Stimulated activated naive B cell treated with anti-CD40 and anti-IgM and Interleukin-4, amounts not matched to agents 10 μg/mL and 1 μg/mL and 100 μg/mL, for 72 hours (primary cell): ENCODE results near the gene INCENP.
A peak's percentile ranks its signal among the peaks of the same experiment; 100 is the strongest.

ENCODE experiments used
- ATAC-seq, 2 donors: fragments of 150-1000 bp; cut with Tn5 transposase; replicated peaks; 2 replicates each; pipeline ENCODE4 v1.10.0; 2021; ENCODE audit warnings: moderate library complexity in 1 of 2
- DNase-seq: peaks from one replicate; pipeline ENCODE4 v3.0.0; 2021
- H3K27ac Mint-ChIP-seq: one replicate; pipeline ENCODE4 v1.8.0; 2022; ENCODE audit warnings: mild to moderate bottlenecking, mixed read lengths
- H3K27me3 Mint-ChIP-seq, 2 donors: one replicate each; pipeline ENCODE4 v1.8.0; 2022; ENCODE audit warnings: mixed read lengths in 2 of 2
- H3K36me3 Mint-ChIP-seq, 2 donors: one replicate each; pipeline ENCODE4 v1.8.0; 2022; ENCODE audit warnings: mixed read lengths in 2 of 2, mild to moderate bottlenecking in 1 of 2
- H3K4me1 Mint-ChIP-seq, 2 donors: one replicate each; pipeline ENCODE4 v1.8.0; 2022; ENCODE audit warnings: mixed read lengths in 2 of 2, mild to moderate bottlenecking in 1 of 2
- H3K4me3 Mint-ChIP-seq, 2 donors: one replicate each; pipeline ENCODE4 v1.8.0; 2022; ENCODE audit warnings: mild to moderate bottlenecking in 2 of 2, mixed read lengths in 2 of 2, moderate library complexity in 1 of 2
- H3K9me3 Mint-ChIP-seq, 2 donors: one replicate each; pipeline ENCODE4 v1.8.0; 2022; ENCODE audit warnings: mixed read lengths in 2 of 2, mild to moderate bottlenecking in 1 of 2

INCENP gene

GRCh38 chr11:62152245-62153086 is 28.7 kb downstream of the INCENP start:
- DNase-seq = no peak
- Mint-ChIP-seq H3K27me3 (no peaks in the 10 kb centered on the region), H3K4me1 (no peaks in the 10 kb centered on the region), H3K27ac (no peak overlapping the region), H3K36me3 (peaks cover 30 to 33% of the 10 kb centered on the region in 2 donors), H3K9me3 (no peaks in the 10 kb centered on the region), H3K4me3 (no peak overlapping the region)
- ATAC-seq = no peak

- DNase-seq (no peak), ATAC-seq (no peak)
- Mint-ChIP-seq H3K9me3 (no peaks in the 10 kb centered on the region), H3K27me3 (no peaks in the 10 kb centered on the region), H3K36me3 (peaks cover 26 to 27% of the 10 kb centered on the region in 2 donors), H3K4me3 (no peak overlapping the region), H3K4me1 (no peaks in the 10 kb centered on the region), H3K27ac (no peak overlapping the region)
Measured at GRCh38 chr11:62153087-62153395, 29.2 kb downstream of the INCENP start.

GRCh38 chr11:62153617-62154016 is 29.8 kb downstream of the INCENP start:
- Mint-ChIP-seq H3K4me1 (no peaks in the 10 kb centered on the region), H3K9me3 (no peaks in the 10 kb centered on the region), H3K4me3 (no peak overlapping the region), H3K27ac (no peak overlapping the region), H3K36me3 (peaks cover 23 to 27% of the 10 kb centered on the region in 2 donors), H3K27me3 (no peaks in the 10 kb centered on the region)
- ATAC-seq (no peak), DNase-seq (no peak)

GRCh38 chr11:62157603-62158002 is 33.8 kb downstream of the INCENP start:
- ATAC-seq (no peak), DNase-seq (no peak)
- Mint-ChIP-seq H3K9me3 (peaks cover 0 to 5% of the 10 kb centered on the region in 2 donors), H3K4me3 (peak overlapping the region in 1 of 2 donors; percentile 8), H3K27me3 (peaks cover 18% of the 10 kb centered on the region in 2 donors), H3K4me1 (no peaks in the 10 kb centered on the region), H3K27ac (no peak overlapping the region), H3K36me3 (peaks cover 0 to 10% of the 10 kb centered on the region in 2 donors)

GRCh38 chr11:62166371-62166770 is 42.6 kb downstream of the INCENP start:
- Mint-ChIP-seq H3K9me3 (peaks cover 0 to under 1% of the 10 kb centered on the region in 2 donors), H3K27me3 (peaks cover 43 to 48% of the 10 kb centered on the region in 2 donors), H3K4me1 (peaks cover 2% of the 10 kb centered on the region in 2 donors), H3K36me3 (no peaks in the 10 kb centered on the region), H3K4me3 (no peak overlapping the region), H3K27ac (no peak overlapping the region)
- DNase-seq = no peak
- ATAC-seq = no peak

- H3K4me1 Mint-ChIP-seq = peaks cover 4 to 6% of the 10 kb centered on the region in 2 donors
- no peak overlapping the region for H3K4me3 Mint-ChIP-seq
- ATAC-seq (no peak), DNase-seq (no peak)
- H3K9me3 Mint-ChIP-seq = no peaks in the 10 kb centered on the region
- H3K36me3 Mint-ChIP-seq = no peaks in the 10 kb centered on the region
- peaks cover 58 to 65% of the 10 kb centered on the region in 2 donors for H3K27me3 Mint-ChIP-seq
- H3K27ac Mint-ChIP-seq = no peak overlapping the region
Measured at GRCh38 chr11:62169448-62169847, 45.6 kb downstream of the INCENP start.

GRCh38 chr11:62169935-62170334 is 46.1 kb downstream of the INCENP start:
- Mint-ChIP-seq H3K27me3 (peaks cover 58 to 68% of the 10 kb centered on the region in 2 donors), H3K4me1 (peaks cover 4 to 6% of the 10 kb centered on the region in 2 donors), H3K4me3 (no peak overlapping the region), H3K27ac (no peak overlapping the region), H3K9me3 (no peaks in the 10 kb centered on the region), H3K36me3 (no peaks in the 10 kb centered on the region)
- DNase-seq (no peak), ATAC-seq (no peak)

GRCh38 chr11:62171261-62171723 is 47.5 kb downstream of the INCENP start:
- Mint-ChIP-seq H3K27me3 (peaks cover 61 to 62% of the 10 kb centered on the region in 2 donors), H3K36me3 (no peaks in the 10 kb centered on the region), H3K4me1 (peaks cover 4 to 6% of the 10 kb centered on the region in 2 donors), H3K4me3 (no peak overlapping the region), H3K27ac (no peak overlapping the region), H3K9me3 (no peaks in the 10 kb centered on the region)
- DNase-seq (peak; percentile 54), ATAC-seq (peak; percentile 69 to 81)

- ATAC-seq = no peak
- Mint-ChIP-seq H3K9me3 (no peaks in the 10 kb centered on the region), H3K27me3 (peaks cover 57 to 69% of the 10 kb centered on the region in 2 donors), H3K36me3 (no peaks in the 10 kb centered on the region), H3K4me1 (peaks cover 4 to 6% of the 10 kb centered on the region in 2 donors), H3K4me3 (no peak overlapping the region), H3K27ac (no peak overlapping the region)
- DNase-seq = no peak
Measured at GRCh38 chr11:62172294-62172693, 48.5 kb downstream of the INCENP start.

- DNase-seq = no peak
- Mint-ChIP-seq H3K27me3 (peaks cover 23 to 34% of the 10 kb centered on the region in 2 donors), H3K9me3 (no peaks in the 10 kb centered on the region), H3K4me3 (no peak overlapping the region), H3K36me3 (no peaks in the 10 kb centered on the region), H3K4me1 (no peaks in the 10 kb centered on the region), H3K27ac (no peak overlapping the region)
- ATAC-seq = no peak
Measured at GRCh38 chr11:62176766-62177165, 53.0 kb downstream of the INCENP start.

- no peak for DNase-seq
- Mint-ChIP-seq H3K27me3 (peaks cover 13 to 26% of the 10 kb centered on the region in 2 donors), H3K4me3 (no peak overlapping the region), H3K36me3 (peaks cover 0 to 3% of the 10 kb centered on the region in 2 donors), H3K9me3 (peaks cover 3 to 6% of the 10 kb centered on the region in 2 donors), H3K27ac (no peak overlapping the region), H3K4me1 (no peaks in the 10 kb centered on the region)
- no peak for ATAC-seq
Measured at GRCh38 chr11:62179995-62180394, 56.2 kb downstream of the INCENP start.

- Mint-ChIP-seq H3K4me3 (no peak overlapping the region), H3K9me3 (peaks cover 3 to 9% of the 10 kb centered on the region in 2 donors), H3K27ac (no peak overlapping the region), H3K4me1 (no peaks in the 10 kb centered on the region), H3K27me3 (peaks cover 15 to 31% of the 10 kb centered on the region in 2 donors), H3K36me3 (peaks cover 0 to 4% of the 10 kb centered on the region in 2 donors)
- ATAC-seq (no peak), DNase-seq (no peak)
Measured at GRCh38 chr11:62181097-62181496, 57.3 kb downstream of the INCENP start.

GRCh38 chr11:62182147-62182891 is 58.5 kb downstream of the INCENP start:
- Mint-ChIP-seq H3K9me3 (peaks cover 3 to 9% of the 10 kb centered on the region in 2 donors), H3K4me1 (no peaks in the 10 kb centered on the region), H3K27me3 (peaks cover 15 to 22% of the 10 kb centered on the region in 2 donors)

GRCh38 chr11:62186195-62186594 is 62.4 kb downstream of the INCENP start:
- Mint-ChIP-seq H3K27me3 (peaks cover 47 to 50% of the 10 kb centered on the region in 2 donors), H3K4me1 (no peaks in the 10 kb centered on the region)

More at GRCh38 chr11:62182147-62182891, 58.5 kb downstream of the INCENP start:
- Mint-ChIP-seq H3K27ac (no peak overlapping the region), H3K36me3 (peaks cover 0 to 4% of the 10 kb centered on the region in 2 donors), H3K4me3 (no peak overlapping the region)
- no peak for ATAC-seq
- DNase-seq = no peak

More at GRCh38 chr11:62186195-62186594, 62.4 kb downstream of the INCENP start:
- Mint-ChIP-seq H3K27ac (no peak overlapping the region), H3K9me3 (peaks cover 3 to 9% of the 10 kb centered on the region in 2 donors), H3K36me3 (peaks cover 0 to 4% of the 10 kb centered on the region in 2 donors), H3K4me3 (no peak overlapping the region)
- DNase-seq (no peak), ATAC-seq (no peak)
